Activated CD4-positive, CD25-positive, alpha-beta regulatory T cell treated with anti-CD3 and anti-CD28 coated beads, Interleukin-2, amount 50 U/mL, for 72 hours (primary cell): ENCODE data around the gene SH3PXD2A.

Experiments used
- DNase-seq: peaks from one replicate; pipeline ENCODE4 v3.0.0; 2021

SH3PXD2A gene

DNA sequence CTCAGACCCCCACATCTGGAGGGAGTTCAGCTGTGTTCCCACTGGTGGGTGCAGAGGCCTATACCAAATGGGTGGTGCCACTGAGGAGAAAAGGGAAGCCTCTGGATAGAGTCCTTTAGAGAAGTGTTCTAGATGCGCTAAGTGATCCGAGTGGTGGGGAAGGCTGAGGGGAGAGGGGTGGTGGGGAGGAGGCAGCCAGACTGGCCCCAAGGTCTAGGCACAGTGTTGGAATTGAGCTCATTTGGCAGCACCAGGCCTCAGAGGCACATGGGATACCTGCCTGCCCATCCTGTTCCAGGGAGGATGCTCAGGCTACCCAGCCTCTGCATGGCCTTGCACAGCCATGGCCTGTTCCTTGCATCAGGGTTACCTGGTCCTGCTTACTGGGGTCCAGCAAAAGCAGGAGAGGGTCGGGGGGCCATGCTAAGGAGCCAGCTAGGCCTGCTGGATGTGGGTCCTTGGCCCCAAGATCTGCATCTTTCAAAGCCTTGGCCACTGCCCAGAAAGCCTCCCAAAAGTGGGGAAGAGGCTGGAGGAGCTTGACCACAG lies 262.3 kb downstream of the SH3PXD2A start:
- DNase-seq: no peak

DNA sequence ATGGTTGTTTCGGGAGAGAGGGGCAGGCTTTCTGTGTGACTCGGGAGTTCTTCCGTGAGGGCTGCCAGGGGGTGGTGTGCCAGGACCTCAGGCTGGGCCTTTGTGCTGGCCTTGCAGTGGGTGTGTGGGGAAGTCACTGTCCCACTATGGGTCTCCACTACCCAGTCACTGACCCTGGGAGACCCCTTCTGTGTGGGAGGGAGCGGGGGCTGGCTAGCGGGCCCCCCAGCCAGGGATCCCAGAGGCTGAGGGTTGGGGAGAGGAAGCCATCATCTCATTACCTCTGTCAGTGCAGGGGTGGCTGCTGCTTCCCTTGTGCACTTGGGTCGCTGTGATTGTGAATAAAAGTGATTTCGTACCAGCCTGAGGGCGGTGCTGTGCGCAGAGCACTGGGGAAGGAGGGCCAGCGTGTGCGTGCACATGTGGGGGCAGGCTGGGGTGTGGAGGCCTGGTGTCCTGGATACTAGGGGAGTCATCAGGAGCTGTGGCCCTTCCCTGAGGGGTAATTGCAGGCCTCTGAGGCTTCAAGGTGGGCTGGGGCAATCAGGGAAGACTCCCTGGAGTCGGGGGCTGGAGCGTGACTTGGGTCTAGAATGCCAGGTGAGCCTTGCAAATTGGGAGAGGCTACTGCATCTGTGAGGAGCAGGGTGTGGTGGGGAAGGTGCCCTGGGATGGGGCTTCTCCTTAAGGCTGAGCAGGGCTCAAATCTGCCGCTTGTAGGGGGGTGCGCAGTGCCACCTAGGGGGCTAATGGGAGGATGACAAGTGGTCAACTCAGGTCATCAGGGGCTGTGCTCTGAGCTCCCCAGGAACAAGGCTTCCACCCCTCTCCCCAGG lies 263.0 kb downstream of the SH3PXD2A start:
- DNase-seq: peak; percentile 45

DNA sequence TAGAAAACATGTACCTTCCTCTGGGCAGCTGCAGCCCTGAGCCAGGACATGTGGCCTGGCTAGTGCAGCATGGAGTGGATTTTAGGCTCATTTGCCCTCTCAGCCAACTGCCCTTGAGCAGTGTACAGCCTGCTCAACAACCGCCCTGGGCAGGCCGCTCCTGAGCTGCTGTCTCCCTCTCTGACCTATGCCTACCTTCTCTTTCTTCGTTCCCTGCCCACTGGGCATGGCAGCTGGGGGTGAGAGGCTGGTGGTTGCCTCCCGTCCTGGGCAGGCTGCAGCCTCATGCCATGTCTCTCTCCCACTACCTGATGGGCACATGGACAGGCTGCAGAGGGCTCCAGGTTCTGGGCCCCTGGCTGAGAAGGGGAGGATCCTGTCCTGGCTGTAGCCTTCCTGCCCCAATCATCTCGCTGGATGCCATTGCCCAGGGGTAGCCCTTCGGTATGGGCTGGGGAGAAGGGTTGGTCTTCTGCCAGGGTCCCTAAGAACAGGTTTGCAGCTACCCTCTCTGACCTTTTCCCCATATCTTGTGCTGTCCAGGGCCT lies 264.6 kb downstream of the SH3PXD2A start:
- DNase-seq: no peak

DNA sequence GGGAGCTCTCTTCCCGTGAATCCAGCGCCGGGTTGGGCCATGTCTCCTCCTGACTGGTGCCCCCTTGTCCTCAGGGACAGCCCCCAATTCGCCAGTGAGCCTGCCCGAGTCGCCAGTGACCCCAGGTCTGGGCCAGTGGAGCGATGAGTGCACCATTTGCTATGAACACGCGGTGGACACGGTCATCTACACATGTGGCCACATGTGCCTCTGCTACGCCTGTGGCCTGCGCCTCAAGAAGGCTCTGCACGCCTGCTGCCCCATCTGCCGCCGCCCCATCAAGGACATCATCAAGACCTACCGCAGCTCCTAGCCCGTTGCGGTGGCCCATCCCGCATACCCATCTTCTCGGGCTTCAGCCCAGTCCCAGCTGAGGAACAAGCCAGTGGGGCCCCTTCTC lies 265.3 kb downstream of the SH3PXD2A start:
- DNase-seq: no peak

DNA sequence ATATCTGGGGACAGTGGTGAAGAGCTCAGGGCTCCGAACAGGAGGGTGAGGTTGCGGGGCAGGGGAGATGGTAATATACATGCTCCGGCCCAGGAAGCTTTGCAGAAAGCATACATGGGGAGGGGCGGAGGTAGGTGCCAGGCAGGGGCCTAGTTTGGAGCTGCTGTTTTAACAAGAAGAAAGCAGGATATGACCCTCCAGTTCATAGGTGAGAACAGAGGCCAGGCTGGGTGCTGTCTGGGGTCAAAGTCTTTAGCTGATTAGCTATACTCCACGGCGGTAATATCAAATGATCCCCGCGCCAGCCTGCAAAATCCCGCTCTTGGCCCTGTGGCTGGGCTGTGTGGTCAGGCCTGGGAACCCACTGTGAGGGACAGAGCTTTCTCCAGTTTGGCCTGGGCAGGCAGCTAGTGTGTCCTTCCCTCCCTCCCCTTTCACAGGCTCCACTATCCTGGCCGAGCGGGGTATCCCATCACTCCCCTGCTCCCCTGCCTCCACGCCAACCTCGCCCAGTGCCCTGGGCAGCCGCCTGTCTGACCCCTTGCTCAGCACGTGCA lies 266.2 kb downstream of the SH3PXD2A start:
- DNase-seq: no peak

DNA sequence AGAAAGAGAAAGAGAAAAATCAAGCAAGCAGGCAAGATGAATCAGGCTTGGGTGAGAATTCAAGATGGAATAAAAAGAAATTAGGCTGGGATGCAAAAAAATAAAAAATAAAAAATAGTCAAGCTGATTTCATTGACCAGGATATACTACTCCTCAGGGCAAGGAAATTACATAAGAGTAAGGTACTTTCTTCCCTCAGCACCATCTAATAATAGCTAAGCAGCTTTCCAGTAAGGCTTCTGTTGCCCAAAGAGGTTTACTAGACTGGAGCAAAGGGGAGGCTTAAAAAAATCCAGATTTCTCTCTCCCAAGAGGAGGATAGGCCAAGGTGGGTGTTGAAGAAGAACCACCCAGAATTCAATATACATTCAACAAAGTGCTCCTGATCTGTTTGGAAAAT lies 268.3 kb downstream of the SH3PXD2A start:
- DNase-seq: no peak

DNA sequence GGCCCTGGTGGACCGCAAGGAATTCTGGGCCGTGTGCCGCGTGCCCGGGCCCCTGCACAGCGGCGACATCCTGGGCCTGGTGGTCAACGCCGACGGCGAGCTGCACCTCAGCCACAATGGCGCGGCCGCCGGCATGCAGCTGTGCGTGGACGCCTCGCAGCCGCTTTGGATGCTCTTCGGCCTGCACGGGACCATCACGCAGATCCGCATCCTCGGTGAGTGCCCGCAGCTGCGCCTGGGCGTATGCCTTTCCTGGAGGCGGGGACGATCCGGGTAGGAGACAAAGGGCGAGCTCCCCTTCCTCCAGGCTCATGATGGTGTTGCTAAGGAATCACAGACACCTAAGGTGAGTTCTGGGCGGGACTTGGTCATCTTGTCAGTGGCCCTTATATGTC lies 270.4 kb downstream of the SH3PXD2A start:
- no peak for DNase-seq

DNA sequence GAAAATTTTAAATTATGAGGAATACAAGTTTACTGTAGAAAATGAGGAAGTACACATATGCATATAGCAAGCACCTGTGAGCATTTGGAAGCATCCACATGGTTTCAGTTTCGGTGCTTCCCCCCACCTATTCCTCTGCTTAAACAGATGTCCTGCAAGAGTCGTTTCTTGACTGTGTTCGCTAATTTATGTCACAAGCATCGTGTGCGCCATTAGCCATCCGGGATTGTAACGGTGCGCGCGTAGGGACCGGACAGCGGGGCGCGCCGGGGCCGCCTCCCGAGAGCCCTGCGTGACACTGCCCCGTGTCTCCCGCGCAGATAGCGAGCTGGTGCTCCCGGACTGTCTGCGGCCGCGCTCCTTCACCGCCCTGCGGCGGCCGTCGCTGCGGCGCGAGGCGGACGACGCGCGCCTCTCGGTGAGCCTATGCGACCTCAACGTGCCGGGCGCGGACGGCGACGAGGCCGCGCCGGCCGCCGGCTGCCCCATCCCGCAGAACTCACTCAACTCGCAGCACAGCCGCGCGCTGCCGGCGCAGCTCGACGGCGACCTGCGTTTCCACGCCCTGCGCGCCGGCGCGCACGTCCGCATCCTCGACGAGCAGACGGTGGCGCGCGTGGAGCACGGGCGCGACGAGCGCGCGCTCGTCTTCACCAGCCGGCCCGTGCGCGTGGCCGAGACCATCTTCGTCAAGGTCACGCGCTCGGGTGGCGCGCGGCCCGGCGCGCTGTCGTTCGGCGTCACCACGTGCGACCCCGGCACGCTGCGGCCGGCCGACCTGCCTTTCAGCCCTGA lies 271.0 kb downstream of the SH3PXD2A start:
- DNase-seq: peak; percentile 66

DNA sequence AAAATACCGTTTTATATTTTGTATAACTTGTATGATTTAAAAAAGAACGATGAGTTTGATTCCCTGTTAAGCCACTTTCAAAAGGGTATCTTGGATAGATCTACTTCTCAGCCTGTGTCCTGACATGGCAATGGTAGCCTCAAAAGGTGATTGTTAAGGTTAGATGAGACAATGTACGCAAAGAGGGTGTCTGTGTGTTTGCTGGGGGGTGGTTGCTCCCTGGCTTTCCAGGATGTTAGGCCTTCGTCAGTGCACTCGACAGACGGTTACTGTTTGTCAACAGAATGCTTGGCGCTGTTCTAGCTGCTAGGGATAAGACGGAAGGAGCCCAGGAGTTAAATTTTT lies 271.5 kb downstream of the SH3PXD2A start:
- DNase-seq: no peak

DNA sequence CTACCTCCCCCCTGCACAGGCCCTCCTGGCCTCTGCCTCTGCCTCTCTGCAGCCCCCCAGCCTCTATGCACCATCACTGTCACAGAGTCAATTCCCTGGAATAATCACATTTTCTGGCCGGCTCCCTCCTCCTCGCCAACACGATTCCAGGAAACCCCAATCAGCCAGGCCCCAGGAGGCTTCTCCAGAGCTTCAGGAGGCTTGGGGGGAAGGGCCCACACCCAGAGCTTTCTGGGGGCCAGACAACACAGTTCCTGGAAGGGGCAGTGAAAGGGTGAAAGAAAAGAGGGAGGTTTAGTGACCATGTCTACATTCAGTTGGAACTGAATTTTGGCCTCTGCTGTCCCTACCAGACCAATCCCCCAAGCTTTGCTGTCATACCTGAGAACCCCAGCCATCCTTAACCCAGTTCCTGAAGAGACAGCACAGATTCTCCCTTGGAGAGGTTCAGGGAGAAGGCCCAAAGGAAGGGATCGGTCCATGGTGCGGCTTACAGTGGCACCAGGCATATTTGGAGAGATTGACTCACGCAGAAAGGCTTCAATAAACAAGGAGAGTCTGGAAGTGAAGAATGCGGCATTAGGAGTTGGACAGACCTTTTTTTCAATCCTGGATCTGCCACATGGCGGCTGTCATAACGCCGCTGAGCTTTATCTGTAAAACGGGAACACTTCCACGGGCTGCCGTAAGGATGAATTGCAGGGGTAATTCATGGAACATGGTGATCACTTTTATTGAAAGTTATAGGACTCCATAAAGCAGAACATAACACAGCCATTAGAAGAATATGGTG lies 272.8 kb downstream of the SH3PXD2A start:
- DNase-seq: no peak

DNA sequence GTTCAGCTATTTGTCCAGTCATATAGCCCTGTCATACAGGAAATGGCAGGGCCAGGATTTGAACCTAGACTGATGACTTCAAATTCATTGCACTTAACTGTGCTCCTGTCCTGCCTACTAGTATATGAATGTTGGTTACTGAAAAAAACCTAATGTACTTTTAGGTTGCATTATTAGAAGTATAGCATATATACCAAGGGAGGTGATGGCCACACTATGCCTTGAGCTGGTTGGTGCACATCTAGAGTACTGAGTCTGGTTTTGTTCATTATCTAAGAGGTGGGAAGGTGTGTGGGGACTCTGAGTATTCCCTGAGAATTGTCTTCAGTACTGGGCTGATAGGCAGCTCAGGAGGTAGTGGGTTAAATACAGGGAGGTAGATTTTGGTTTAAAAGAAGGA lies 273.9 kb downstream of the SH3PXD2A start:
- no peak for DNase-seq

DNA sequence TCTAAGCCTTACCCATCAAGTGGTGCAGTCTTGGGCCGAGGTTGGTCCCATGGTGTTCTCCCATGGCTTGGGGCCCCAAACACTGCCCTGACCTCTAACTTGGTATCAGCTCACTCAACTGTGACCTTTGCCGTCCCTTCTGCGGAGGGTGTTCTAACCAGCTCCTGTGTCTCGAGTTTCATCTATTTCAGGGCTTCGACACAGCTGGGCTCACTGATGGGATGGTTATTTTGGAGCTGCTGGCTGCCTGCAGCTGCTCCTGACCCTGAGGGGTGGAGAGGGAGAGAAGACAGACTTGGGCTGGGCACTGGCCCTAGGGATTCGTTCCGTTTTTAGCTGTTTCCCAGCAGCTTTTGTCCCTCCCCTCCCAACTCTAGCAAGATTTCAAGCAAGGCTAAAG lies 274.9 kb downstream of the SH3PXD2A start:
- no peak for DNase-seq

DNA sequence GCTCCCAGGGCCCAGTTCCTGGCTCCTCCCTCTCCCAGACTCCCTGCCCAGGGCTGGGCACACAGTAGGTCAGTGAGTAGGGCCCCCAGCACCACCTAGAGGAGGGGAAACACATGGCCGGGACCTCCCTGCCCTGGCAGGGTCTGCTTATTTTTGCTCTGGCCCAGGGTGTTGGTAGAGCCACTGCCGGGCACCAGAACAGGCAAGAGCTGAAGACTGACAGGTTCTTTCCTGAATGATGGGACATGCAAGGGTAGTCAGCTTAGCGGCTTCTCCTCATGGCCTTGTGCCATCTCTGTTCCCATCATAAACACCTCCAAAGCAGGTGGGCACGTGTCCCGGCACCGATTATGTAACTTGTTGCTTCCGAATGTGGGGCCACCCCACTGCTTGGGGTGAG lies 275.4 kb downstream of the SH3PXD2A start:
- DNase-seq: no peak

DNA sequence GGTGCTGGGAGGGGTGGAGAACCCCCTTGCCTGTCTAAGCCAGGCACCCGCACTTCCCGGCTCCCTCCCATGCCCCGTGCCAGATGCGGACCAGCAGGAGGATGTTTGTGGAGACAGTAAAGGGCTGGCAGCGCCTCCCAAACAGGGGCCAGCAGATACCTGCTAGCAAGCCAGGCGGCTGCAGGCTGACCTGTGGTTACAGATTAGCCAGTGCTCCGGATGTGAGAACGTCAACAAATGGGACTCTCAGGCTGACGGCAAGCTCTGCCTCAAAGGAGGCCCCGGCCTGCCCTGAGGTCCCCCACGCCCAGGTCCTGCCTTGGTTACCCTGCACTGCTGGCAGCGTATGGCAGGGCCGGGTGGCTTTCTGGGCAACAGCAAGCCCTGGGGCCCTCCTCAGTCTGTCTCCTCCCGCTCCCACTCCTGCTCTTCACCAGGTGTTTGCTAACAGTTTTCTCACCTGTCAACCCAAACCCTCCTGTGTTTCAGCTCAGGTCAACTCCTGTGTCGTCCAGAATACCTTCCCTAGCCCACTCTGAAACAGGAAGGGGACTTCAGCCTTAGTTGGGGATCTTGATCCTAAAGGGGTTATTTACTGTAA lies 276.5 kb downstream of the SH3PXD2A start:
- no peak for DNase-seq

DNA sequence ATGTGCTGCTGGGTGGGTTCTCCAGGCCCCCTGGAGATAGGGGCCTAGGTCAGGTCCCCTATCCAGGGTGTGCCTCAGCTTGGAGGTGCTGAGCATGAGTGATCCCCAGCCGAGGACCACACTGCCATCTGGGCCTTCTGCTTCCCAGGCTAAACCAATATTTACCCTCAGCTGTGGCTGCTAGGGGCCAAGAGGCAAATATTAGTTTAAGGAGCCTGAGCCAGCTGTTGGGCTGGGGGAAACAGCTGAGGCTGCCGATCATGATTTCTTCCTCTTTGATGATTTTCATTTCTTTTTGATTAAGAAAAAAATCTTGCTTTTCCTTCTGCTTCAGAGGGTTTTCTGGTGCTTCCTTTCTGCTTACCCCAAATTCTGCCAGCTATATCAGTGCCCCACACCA lies 278.5 kb downstream of the SH3PXD2A start:
- DNase-seq: no peak

DNA sequence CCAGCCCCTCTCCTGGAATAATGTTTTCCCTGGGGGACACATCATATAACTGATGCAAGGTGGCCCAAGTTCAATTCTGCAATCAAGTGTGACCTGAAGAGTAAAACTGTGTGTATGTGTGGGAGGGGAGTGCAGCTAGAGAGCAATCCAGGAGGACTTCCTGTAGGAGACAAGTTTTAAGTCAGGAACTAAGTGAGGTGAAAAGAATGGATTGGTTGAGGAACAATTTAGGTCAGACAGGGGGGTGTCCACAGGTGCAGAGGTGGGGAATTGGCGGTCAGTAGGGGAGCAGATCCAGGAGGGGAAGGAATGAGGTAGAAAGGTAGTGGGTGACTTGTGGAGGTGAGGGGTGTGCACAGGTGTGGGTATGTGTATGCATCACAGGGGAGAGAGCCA lies 279.3 kb downstream of the SH3PXD2A start:
- DNase-seq: no peak

DNA sequence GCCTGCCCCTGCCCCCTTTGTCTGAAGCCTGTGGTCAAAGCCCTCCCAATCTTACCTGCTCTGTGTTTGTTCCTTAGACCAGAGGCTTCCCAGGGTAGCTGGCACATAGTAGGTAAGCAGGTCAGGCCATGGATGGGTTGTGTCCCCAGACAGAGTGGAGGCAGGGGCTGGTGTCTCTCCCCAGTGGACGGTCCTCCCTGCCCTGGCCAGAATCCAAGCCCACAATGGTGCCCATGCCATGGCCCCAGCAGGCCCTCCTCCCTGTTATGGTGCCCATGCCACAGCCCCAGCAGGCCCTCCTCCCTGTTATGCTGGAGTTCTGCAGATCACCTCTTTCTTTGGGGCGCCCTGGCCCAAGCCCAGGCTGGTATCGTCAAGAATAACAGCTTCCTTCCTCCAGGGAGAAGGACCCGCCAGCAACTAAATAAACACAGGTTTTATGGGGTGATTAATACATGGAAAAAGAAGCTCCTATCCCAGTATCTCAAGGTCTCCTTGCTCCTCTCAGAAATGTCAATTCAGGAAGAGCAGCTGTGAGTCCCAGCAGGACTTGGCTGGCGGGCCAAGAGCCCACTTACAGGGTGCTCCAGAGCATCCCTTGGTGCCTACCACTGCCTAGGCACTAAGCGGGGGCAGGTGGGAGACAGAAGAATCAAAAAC lies 279.8 kb downstream of the SH3PXD2A start:
- DNase-seq: no peak

DNA sequence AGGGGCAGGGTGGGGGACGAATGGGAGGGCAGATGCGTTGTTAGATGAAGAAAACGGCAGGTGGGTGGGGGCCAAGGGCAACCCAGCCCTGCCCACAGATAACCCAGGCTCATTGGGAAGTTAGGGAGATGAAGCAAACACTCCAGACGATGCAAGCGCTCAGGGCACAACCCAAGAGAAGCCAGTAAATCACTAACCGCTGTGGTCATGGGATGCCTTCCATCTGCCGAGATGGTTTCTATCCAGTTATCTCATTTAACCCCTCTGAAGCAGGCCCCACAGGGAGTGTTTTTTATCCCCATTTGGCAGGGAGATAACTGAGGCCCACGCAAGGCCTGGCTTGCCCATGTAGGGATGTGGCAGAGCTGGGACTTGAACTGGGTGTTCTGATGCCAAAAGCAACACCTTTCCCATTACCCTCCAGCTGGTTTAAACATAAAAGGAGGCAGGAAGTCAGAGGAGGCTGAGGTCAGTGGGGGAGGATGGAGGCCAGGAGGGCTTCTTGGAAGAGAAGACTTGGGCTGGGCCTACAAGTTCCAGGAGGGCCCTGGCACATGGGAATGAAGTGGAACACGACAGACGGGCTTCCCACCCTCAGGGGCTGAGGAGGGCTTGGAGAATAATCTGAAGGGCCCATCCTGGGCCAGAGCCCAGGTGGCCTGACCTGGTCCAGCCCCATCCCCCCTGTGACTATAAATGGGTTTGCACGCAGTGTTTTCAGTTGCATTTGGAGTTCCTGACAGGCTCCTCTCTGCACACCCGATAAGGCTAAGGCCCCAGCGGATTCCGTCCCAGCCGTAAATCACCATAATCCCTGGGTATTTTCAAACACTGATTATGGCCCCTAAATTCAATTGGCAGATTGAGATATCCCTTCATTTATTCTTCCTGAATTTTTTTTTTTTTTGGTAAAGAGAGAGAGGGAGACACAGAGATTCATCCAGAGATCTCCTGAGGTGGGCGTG lies 281.0 kb downstream of the SH3PXD2A start:
- DNase-seq: no peak

DNA sequence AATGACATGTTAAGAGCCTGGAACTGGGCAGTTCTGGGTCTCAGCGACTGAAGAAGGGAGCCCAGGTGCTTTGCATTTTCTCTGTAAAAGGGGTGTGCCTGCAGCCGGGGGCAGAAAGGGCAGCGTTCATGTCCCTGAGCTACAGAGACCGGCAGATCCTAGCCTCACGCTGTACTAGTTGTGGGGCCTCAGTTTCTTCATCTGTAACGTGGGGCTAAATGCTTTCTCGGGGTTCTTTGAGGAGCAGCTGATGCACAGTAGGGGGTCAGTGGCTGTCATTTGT lies 282.2 kb downstream of the SH3PXD2A start:
- no peak for DNase-seq

DNA sequence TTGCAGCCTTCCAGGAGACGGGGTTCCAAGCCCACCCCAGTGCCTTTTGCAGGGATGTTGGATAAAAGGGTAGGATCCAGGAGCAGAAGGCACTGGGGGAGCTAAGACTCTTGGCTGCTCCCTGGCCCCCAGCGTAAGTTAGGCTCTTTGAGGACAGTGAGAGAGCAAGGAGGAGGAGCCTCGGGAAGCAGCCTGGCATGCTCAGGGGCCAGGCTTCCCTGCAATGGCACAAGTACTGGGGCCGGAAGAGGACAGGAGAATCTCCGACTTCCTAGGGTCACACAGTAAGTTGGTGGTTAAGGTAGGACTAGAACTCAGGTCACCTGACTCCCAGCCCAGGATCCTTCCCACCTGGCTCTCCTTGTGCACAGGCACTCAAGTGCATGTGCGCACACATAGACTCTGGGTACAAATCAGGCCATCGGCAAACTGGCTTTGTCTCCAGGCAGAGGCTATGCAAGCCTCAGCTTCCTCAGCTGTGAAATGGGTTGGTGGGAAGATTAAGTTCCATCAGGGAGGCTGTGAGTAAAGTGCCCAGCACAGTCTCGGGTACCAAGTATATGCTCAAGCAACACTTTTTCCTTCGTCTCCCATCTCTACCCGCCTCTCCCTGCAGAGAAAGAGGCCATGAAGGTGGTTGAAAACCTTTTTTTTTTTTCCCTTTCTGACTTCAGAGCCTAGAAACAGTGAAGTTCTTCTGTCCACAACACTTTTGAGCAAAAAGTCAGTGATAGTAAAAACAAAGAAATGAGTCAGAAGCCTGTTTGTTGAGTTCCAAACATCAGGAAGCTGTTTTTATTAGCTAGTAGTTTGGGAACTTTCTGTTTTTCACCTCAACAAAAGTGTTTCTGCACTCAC lies 282.8 kb downstream of the SH3PXD2A start:
- DNase-seq: no peak
